WTC11 (cell line): ENCODE results near the gene RAI14.

Experiments
- ESRRA ChIP-seq: sonication (generic); formaldehyde crosslinking; IDR thresholded peaks from 2 replicates; pipeline ENCODE4 v1.8.1; 2022; ENCODE audit warnings: mild to moderate bottlenecking, missing genetic modification reagents, borderline replicate concordance
- GTF2I ChIP-seq: fragments of 250-450 bp; sonication (Bioruptor Pico); conservative IDR thresholded peaks from 2 replicates; pipeline ENCODE4 v1.4.0; 2021; ENCODE audit warnings: mild to moderate bottlenecking
- HMGA2 ChIP-seq: fragments of 250-450 bp; sonication (Bioruptor Pico); IDR thresholded peaks from 2 replicates; pipeline ENCODE4 v1.4.0; 2021; ENCODE audit warnings: mild to moderate bottlenecking, moderate library complexity
- SMAD3 ChIP-seq: sonication (generic); formaldehyde crosslinking; IDR thresholded peaks from 2 replicates; pipeline ENCODE4 v1.8.0; 2022; ENCODE audit warnings: missing genetic modification reagents, mild to moderate bottlenecking, borderline replicate concordance
- USF2 ChIP-seq: sonication (generic); formaldehyde crosslinking; IDR thresholded peaks from 2 replicates; pipeline ENCODE4 v1.8.1; 2023; ENCODE audit warnings: mild to moderate bottlenecking, missing genetic modification reagents, moderate library complexity
- ZNF232 ChIP-seq: sonication (generic); formaldehyde crosslinking; IDR thresholded peaks from 2 replicates; pipeline ENCODE4 v1.8.0; 2022; ENCODE audit warnings: mild to moderate bottlenecking, missing genetic modification reagents
- TF ChIP-seq, protein P1 (sequence below): sonication (generic); formaldehyde crosslinking; IDR thresholded peaks from 2 replicates; pipeline ENCODE4 v1.8.1; 2022; ENCODE audit warnings: low read depth, missing genetic modification reagents, borderline replicate concordance
- TF ChIP-seq, protein P2 (sequence below): fragments of 250-450 bp; sonication (Bioruptor Pico); IDR thresholded peaks from 2 replicates; pipeline ENCODE4 v2.1.2; 2022; ENCODE audit warnings: mild to moderate bottlenecking, moderate library complexity

GRCh38 chr5:34734326-34734725 lies 78.2 kb downstream of the RAI14 start:
- TF ChIP-seq GTF2I (CRISPR knock-in tag) (no peak), ESRRA (CRISPR knock-in tag) (no peak), HMGA2 (CRISPR knock-in tag) (no peak), USF2 (no peak), SMAD3 (CRISPR knock-in tag) (no peak), ZNF232 (CRISPR knock-in tag) (no peak)
- TF ChIP-seq, protein P1, sequence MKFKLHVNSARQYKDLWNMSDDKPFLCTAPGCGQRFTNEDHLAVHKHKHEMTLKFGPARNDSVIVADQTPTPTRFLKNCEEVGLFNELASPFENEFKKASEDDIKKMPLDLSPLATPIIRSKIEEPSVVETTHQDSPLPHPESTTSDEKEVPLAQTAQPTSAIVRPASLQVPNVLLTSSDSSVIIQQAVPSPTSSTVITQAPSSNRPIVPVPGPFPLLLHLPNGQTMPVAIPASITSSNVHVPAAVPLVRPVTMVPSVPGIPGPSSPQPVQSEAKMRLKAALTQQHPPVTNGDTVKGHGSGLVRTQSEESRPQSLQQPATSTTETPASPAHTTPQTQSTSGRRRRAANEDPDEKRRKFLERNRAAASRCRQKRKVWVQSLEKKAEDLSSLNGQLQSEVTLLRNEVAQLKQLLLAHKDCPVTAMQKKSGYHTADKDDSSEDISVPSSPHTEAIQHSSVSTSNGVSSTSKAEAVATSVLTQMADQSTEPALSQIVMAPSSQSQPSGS (CRISPR knock-in tag), result no peak
- TF ChIP-seq, protein P2, sequence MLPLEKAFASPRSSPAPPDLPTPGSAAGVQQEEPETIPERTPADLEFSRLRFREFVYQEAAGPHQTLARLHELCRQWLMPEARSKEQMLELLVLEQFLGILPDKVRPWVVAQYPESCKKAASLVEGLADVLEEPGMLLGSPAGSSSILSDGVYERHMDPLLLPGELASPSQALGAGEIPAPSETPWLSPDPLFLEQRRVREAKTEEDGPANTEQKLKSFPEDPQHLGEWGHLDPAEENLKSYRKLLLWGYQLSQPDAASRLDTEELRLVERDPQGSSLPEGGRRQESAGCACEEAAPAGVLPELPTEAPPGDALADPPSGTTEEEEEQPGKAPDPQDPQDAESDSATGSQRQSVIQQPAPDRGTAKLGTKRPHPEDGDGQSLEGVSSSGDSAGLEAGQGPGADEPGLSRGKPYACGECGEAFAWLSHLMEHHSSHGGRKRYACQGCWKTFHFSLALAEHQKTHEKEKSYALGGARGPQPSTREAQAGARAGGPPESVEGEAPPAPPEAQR, result no peak
